ENCODE data around the gene PON3. TPM values are rescaled to one million over a fixed set of nuclear protein-coding genes. Genes with fewer than 3 reads are reported as not detected.

PON3 gene
- total and polyA plus RNA-seq, 2 experiments from 2014 or later: 1.4 to 1.6 TPM

DNA sequence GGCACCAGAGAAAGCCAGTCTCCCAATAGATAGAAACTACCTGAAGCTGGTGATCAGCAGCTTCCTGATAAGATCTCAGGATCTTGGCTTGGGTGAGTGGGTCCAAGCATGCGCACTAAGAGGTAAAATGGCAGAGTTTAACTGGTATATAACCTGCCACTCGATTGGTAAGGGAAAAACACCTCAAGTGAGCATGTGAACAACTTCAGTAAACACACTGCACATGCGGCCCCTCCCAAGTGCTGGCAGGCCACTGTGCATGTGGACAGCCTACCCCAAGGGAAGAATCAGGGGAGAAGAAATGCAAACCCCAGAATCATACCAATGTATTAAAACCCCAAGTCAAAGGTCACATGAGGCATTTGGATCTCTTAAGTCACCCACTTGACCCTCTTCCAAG is 54.1 kb downstream of the PON3 start:
- Mint-ChIP-seq H3K4me1 (peaks cover 18% of the 10 kb centered on the region), H3K27ac (no peak overlapping the region), H3K36me3 (ENCODE audit: low read depth) (no peaks in the 10 kb centered on the region), H3K4me3 (no peak overlapping the region), H3K27me3 (ENCODE audit: insufficient read depth, low read depth, poor library complexity) (peaks cover 2% of the 10 kb centered on the region), H3K9me3 (no peaks in the 10 kb centered on the region)
- no peak for ATAC-seq
- TF ChIP-seq, protein P1, sequence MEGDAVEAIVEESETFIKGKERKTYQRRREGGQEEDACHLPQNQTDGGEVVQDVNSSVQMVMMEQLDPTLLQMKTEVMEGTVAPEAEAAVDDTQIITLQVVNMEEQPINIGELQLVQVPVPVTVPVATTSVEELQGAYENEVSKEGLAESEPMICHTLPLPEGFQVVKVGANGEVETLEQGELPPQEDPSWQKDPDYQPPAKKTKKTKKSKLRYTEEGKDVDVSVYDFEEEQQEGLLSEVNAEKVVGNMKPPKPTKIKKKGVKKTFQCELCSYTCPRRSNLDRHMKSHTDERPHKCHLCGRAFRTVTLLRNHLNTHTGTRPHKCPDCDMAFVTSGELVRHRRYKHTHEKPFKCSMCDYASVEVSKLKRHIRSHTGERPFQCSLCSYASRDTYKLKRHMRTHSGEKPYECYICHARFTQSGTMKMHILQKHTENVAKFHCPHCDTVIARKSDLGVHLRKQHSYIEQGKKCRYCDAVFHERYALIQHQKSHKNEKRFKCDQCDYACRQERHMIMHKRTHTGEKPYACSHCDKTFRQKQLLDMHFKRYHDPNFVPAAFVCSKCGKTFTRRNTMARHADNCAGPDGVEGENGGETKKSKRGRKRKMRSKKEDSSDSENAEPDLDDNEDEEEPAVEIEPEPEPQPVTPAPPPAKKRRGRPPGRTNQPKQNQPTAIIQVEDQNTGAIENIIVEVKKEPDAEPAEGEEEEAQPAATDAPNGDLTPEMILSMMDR (conservative IDR thresholded peaks at IDR 0.05; ENCODE audit: low read depth in 2 of 2): no peak
- TF ChIP-seq, protein P2, sequence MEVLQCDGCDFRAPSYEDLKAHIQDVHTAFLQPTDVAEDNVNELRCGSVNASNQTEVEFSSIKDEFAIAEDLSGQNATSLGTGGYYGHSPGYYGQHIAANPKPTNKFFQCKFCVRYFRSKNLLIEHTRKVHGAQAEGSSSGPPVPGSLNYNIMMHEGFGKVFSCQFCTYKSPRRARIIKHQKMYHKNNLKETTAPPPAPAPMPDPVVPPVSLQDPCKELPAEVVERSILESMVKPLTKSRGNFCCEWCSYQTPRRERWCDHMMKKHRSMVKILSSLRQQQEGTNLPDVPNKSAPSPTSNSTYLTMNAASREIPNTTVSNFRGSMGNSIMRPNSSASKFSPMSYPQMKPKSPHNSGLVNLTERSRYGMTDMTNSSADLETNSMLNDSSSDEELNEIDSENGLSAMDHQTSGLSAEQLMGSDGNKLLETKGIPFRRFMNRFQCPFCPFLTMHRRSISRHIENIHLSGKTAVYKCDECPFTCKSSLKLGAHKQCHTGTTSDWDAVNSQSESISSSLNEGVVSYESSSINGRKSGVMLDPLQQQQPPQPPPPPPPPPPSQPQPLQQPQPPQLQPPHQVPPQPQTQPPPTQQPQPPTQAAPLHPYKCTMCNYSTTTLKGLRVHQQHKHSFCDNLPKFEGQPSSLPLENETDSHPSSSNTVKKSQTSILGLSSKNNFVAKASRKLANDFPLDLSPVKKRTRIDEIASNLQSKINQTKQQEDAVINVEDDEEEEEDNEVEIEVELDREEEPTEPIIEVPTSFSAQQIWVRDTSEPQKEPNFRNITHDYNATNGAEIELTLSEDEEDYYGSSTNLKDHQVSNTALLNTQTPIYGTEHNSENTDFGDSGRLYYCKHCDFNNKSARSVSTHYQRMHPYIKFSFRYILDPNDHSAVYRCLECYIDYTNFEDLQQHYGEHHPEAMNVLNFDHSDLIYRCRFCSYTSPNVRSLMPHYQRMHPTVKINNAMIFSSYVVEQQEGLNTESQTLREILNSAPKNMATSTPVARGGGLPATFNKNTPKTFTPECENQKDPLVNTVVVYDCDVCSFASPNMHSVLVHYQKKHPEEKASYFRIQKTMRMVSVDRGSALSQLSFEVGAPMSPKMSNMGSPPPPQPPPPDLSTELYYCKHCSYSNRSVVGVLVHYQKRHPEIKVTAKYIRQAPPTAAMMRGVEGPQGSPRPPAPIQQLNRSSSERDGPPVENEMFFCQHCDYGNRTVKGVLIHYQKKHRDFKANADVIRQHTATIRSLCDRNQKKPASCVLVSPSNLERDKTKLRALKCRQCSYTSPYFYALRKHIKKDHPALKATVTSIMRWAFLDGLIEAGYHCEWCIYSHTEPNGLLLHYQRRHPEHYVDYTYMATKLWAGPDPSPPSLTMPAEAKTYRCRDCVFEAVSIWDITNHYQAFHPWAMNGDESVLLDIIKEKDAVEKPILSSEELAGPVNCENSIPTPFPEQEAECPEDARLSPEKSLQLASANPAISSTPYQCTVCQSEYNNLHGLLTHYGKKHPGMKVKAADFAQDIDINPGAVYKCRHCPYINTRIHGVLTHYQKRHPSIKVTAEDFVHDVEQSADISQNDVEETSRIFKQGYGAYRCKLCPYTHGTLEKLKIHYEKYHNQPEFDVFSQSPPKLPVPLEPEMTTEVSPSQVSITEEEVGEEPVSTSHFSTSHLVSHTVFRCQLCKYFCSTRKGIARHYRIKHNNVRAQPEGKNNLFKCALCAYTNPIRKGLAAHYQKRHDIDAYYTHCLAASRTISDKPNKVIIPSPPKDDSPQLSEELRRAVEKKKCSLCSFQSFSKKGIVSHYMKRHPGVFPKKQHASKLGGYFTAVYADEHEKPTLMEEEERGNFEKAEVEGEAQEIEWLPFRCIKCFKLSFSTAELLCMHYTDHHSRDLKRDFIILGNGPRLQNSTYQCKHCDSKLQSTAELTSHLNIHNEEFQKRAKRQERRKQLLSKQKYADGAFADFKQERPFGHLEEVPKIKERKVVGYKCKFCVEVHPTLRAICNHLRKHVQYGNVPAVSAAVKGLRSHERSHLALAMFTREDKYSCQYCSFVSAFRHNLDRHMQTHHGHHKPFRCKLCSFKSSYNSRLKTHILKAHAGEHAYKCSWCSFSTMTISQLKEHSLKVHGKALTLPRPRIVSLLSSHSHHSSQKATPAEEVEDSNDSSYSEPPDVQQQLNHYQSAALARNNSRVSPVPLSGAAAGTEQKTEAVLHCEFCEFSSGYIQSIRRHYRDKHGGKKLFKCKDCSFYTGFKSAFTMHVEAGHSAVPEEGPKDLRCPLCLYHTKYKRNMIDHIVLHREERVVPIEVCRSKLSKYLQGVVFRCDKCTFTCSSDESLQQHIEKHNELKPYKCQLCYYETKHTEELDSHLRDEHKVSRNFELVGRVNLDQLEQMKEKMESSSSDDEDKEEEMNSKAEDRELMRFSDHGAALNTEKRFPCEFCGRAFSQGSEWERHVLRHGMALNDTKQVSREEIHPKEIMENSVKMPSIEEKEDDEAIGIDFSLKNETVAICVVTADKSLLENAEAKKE (CRISPR knock-in tag; IDR thresholded peaks at IDR 0.05): no peak
- TF ChIP-seq CREB1 (CRISPR knock-in tag; IDR thresholded peaks at IDR 0.05; ENCODE audit: low read depth) (no peak), JUNB (IDR thresholded peaks at IDR 0.05; ENCODE audit: unreplicated experiment) (no peak), NANOG (IDR thresholded peaks at IDR 0.05; ENCODE audit: borderline replicate concordance) (no peak), ZNF331 (CRISPR knock-in tag; IDR thresholded peaks at IDR 0.05; ENCODE audit: low read depth) (no peak)
- TF ChIP-seq, protein P3, sequence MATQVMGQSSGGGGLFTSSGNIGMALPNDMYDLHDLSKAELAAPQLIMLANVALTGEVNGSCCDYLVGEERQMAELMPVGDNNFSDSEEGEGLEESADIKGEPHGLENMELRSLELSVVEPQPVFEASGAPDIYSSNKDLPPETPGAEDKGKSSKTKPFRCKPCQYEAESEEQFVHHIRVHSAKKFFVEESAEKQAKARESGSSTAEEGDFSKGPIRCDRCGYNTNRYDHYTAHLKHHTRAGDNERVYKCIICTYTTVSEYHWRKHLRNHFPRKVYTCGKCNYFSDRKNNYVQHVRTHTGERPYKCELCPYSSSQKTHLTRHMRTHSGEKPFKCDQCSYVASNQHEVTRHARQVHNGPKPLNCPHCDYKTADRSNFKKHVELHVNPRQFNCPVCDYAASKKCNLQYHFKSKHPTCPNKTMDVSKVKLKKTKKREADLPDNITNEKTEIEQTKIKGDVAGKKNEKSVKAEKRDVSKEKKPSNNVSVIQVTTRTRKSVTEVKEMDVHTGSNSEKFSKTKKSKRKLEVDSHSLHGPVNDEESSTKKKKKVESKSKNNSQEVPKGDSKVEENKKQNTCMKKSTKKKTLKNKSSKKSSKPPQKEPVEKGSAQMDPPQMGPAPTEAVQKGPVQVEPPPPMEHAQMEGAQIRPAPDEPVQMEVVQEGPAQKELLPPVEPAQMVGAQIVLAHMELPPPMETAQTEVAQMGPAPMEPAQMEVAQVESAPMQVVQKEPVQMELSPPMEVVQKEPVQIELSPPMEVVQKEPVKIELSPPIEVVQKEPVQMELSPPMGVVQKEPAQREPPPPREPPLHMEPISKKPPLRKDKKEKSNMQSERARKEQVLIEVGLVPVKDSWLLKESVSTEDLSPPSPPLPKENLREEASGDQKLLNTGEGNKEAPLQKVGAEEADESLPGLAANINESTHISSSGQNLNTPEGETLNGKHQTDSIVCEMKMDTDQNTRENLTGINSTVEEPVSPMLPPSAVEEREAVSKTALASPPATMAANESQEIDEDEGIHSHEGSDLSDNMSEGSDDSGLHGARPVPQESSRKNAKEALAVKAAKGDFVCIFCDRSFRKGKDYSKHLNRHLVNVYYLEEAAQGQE (IDR thresholded peaks at IDR 0.05; ENCODE audit: unreplicated experiment): no peak
- Histone ChIP-seq H3K27ac (ENCODE audit: low read depth) (no peak overlapping the region), H3K4me3 (no peak overlapping the region), H3K4me2 (no peak overlapping the region), H3K79me2 (replicated peaks; ENCODE audit: insufficient read depth) (no peaks in the 10 kb centered on the region), H3F3A (replicated peaks; ENCODE audit: low read depth) (no peaks in the 10 kb centered on the region), H3K27me3 (ENCODE audit: insufficient read depth) (no peaks in the 10 kb centered on the region), H3K9me2 (ENCODE audit: insufficient read depth) (peaks cover 27% of the 10 kb centered on the region), H3K36me3 (ENCODE audit: insufficient read depth) (no peaks in the 10 kb centered on the region), H4K20me1 (replicated peaks; ENCODE audit: insufficient read depth) (no peaks in the 10 kb centered on the region), H3K4me1 (ENCODE audit: insufficient read depth) (peaks cover 13% of the 10 kb centered on the region), H2AFZ (peak overlapping the region; percentile 72; the same call in 1 of the 2 replicates)
- no peak for DNase-seq (ENCODE audit: low spot score)
